HCT116 (cell line): Measurements from ENCODE around the gene ZBTB7B. TPM values are rescaled to one million over a fixed set of nuclear protein-coding genes. Genes with fewer than 3 reads are reported as not detected.

ENCODE experiments used
- ATAC-seq: fragments of 200-7000 bp; cut with Tn5 transposase; 2 replicates; pipeline ENCODE4 v1.9.1; 2020; ENCODE audit warnings: mild to moderate bottlenecking, moderate library complexity
- BruUV-seq: library from RNA; stranded (reverse); fragments of 400-500 nt; replicated peaks from 2 replicates; lab custom pipeline; 2021; lab: Mats Ljungman, UMichigan
- CTCF ChIA-PET: fragments of 300-600 bp; sonication (Branson Sonifier 250); formaldehyde crosslinking; loops from one replicate; lab custom pipeline; 2021; ENCODE audit warnings: antibody characterized with exemption; lab: Charles Lee
- POLR2A ChIA-PET: fragments of 300-600, 350-600 bp; sonication (Branson Sonifier 250); formaldehyde crosslinking; loops from one replicate; lab custom pipeline; 2021; ENCODE audit warnings: antibody characterized with exemption; lab: Charles Lee
- RAD21 ChIA-PET, 2 experiments: fragments of 300-600 bp; sonication (Branson Sonifier 250); formaldehyde crosslinking; loops; one replicate each; lab custom pipeline; 2023; ENCODE audit warnings: low total read pairs in 2 of 2; ENCODE audit not compliant: uncharacterized antibody in 2 of 2, unreplicated experiment in 2 of 2, low non-redundant PET in 1 of 2; lab: Charles Lee
- DNase-seq: peaks from one replicate; pipeline ENCODE4 v3.0.0-alpha.2; 2010; ENCODE audit warnings: low read depth, low spot score
- H2AFZ ChIP-seq: fragments of 200-600 bp; shearing (Covaris generic), sonication (generic); 2 replicates; pipeline ENCODE4 v1.6.1; 2017; ENCODE audit warnings: low read depth, mixed run types, mixed read lengths, antibody characterized with exemption, low read length; ENCODE audit not compliant: poor library complexity, severe bottlenecking
- H3K27ac ChIP-seq: 2 replicates; pipeline ENCODE4 v1.5.1; 2012; ENCODE audit warnings: low read depth, low read length
- H3K27me3 ChIP-seq: fragments of 200-600 bp; sonication (generic); 2 replicates; pipeline ENCODE4 v1.6.1; 2016; ENCODE audit warnings: mixed run types, low read length, mixed read lengths; ENCODE audit not compliant: insufficient read depth
- H3K36me3 ChIP-seq, 2 experiments: fragments of 200-500 bp in 1 of 2; fragments of 200-600 bp in 1 of 2; sonication (Bioruptor generic) in 1 of 2; sonication (generic) in 1 of 2; 2 replicates each; pipeline versions ENCODE4 v1.5.1 to v1.6.1; 2014 to 2016; ENCODE audit warnings: low read length in 2 of 2, inconsistent platforms in 1 of 2, mixed read lengths in 1 of 2, mixed run types in 1 of 2; ENCODE audit not compliant: insufficient read depth in 2 of 2, control insufficient read depth in 1 of 2
- H3K4me1 ChIP-seq, 2 experiments: fragments of 200-600 bp in 1 of 2; sonication (generic) in 1 of 2; 2 replicates each; pipeline versions ENCODE4 v1.5.1 to v1.6.1; 2012 to 2017; ENCODE audit warnings: low read length in 2 of 2, inconsistent platforms in 1 of 2, mild to moderate bottlenecking in 1 of 2, mixed read lengths in 1 of 2, mixed run types in 1 of 2, moderate library complexity in 1 of 2; ENCODE audit not compliant: insufficient read depth in 2 of 2, control insufficient read depth in 1 of 2
- H3K4me2 ChIP-seq: fragments of 200-600 bp; sonication (generic); 2 replicates; pipeline ENCODE4 v1.6.1; 2017; ENCODE audit warnings: mixed run types, low read length, mixed read lengths
- H3K4me3 ChIP-seq, 2 experiments: fragments of 200-600 bp in 1 of 2; sonication (generic) in 1 of 2; replicated peaks in 1 of 2; 2 replicates each; pipeline ENCODE4 v1.5.1; 2011 to 2016; ENCODE audit warnings: low read length in 2 of 2, control low read depth in 1 of 2, low read depth in 1 of 2, mild to moderate bottlenecking in 1 of 2, mixed read lengths in 1 of 2, mixed run types in 1 of 2
- H3K79me2 ChIP-seq: fragments of 200-600 bp; sonication (generic); 2 replicates; pipeline ENCODE4 v1.6.1; 2017; ENCODE audit warnings: mild to moderate bottlenecking, mixed run types, low read length, moderate library complexity, mixed read lengths; ENCODE audit not compliant: insufficient read depth
- H3K9ac ChIP-seq: fragments of 200-600 bp; sonication (generic); 2 replicates; pipeline ENCODE4 v1.6.1; 2016; ENCODE audit warnings: low read length, mixed read lengths
- H3K9me2 ChIP-seq: fragments of 200-600 bp; sonication (generic), shearing (Covaris generic); 2 replicates; pipeline ENCODE4 v1.6.1; 2017; ENCODE audit warnings: mixed run types, mild to moderate bottlenecking, moderate library complexity; ENCODE audit not compliant: insufficient read depth
- H3K9me3 ChIP-seq, 2 experiments: fragments of 200-500 bp in 1 of 2; fragments of 200-600 bp in 1 of 2; sonication (Bioruptor generic) in 1 of 2; sonication (generic) in 1 of 2; 2 replicates each; pipeline ENCODE4 v1.6.1; 2014 to 2017; ENCODE audit warnings: low read length in 2 of 2, mixed read lengths in 2 of 2, inconsistent platforms in 1 of 2, low read depth in 1 of 2, mild to moderate bottlenecking in 1 of 2, mixed run types in 1 of 2, moderate library complexity in 1 of 2; ENCODE audit not compliant: control insufficient read depth in 1 of 2, insufficient read depth in 1 of 2
- H4K20me1 ChIP-seq: fragments of 200-600 bp; sonication (generic), shearing (Covaris generic); 2 replicates; pipeline ENCODE4 v1.6.1; 2017; ENCODE audit warnings: mixed run types, mild to moderate bottlenecking, moderate library complexity; ENCODE audit not compliant: insufficient read depth
- CBX3 ChIP-seq: IDR thresholded peaks from 2 replicates; pipeline ENCODE4 v1.6.1; 2012; ENCODE audit warnings: low read depth
- ELF1 ChIP-seq: IDR thresholded peaks from 2 replicates; pipeline ENCODE4 v1.6.1; 2012; ENCODE audit warnings: low read depth, borderline replicate concordance
- FOSL1 ChIP-seq: IDR thresholded peaks from 2 replicates; pipeline ENCODE4 v1.6.1; 2012; ENCODE audit warnings: low read depth
- JUND ChIP-seq: IDR thresholded peaks from 2 replicates; pipeline ENCODE4 v1.6.1; 2012
- POLR2A ChIP-seq: IDR thresholded peaks from 2 replicates; pipeline ENCODE4 v1.7.0; 2011; ENCODE audit warnings: borderline replicate concordance; ENCODE audit not compliant: insufficient read depth, insufficient read length; ENCODE audit errors: extremely low read depth
- POLR2AphosphoS5 ChIP-seq: IDR thresholded peaks from 2 replicates; pipeline ENCODE4 v1.6.1; 2011; ENCODE audit warnings: mild to moderate bottlenecking, low read depth, low read length, moderate library complexity
- SIN3A ChIP-seq: IDR thresholded peaks from 2 replicates; pipeline ENCODE4 v1.6.1; 2012; ENCODE audit warnings: low read depth
- SP1 ChIP-seq: IDR thresholded peaks from 2 replicates; pipeline ENCODE4 v1.6.1; 2012; ENCODE audit warnings: low read depth
- YY1 ChIP-seq: IDR thresholded peaks from 2 replicates; pipeline ENCODE4 v1.6.1; 2011; ENCODE audit warnings: low read length, low read depth, moderate library complexity, mild to moderate bottlenecking; ENCODE audit not compliant: insufficient replicate concordance; ENCODE audit errors: extremely low read depth
- ZFX ChIP-seq: fragments of 450-650 bp; IDR thresholded peaks from 2 replicates; pipeline ENCODE4 v1.6.1; 2017
- ZNF274 ChIP-seq: fragments of 200-500 bp; sonication (Bioruptor generic); IDR thresholded peaks from 2 replicates; pipeline ENCODE4 v1.6.1; 2014; ENCODE audit warnings: mild to moderate bottlenecking, low read depth, low read length, inconsistent platforms
- intact Hi-C: fragments of 100-400 bp; cut with micrococcal nuclease; formaldehyde crosslinking; loops from 2 replicates; pipeline ENCODE4 v1.10.0; 2022
- total RNA-seq: library from RNA; stranded (reverse); gene quantifications from one replicate; pipeline ENCODE4 v1.2.1, GENCODE V29; 2021; ENCODE audit not compliant: unreplicated experiment
- TF ChIP-seq, protein P1 (sequence below), 3 experiments: fragments of 200-600 bp in 1 of 3; sonication (generic) in 1 of 3; IDR thresholded peaks in 2 of 3; conservative IDR thresholded peaks in 1 of 3; 2 replicates each; pipeline ENCODE4 v1.5.1; 2012 to 2017; ENCODE audit warnings: low read depth in 2 of 3, low read length in 2 of 3, antibody characterized with exemption in 1 of 3, borderline replicate concordance in 1 of 3, control low read depth in 1 of 3, mild to moderate bottlenecking in 1 of 3, mixed read lengths in 1 of 3, mixed run types in 1 of 3, moderate library complexity in 1 of 3; ENCODE audit not compliant: insufficient read depth in 1 of 3
- TF ChIP-seq, protein P2 (sequence below): IDR thresholded peaks from 2 replicates; pipeline ENCODE4 v1.6.1; 2012
- TF ChIP-seq, protein P3 (sequence below): IDR thresholded peaks from 2 replicates; pipeline ENCODE4 v1.6.1; 2011; ENCODE audit warnings: mild to moderate bottlenecking, low read length, moderate library complexity; ENCODE audit not compliant: insufficient replicate concordance; ENCODE audit errors: extremely low read depth
- TF ChIP-seq, protein P4 (sequence below): IDR thresholded peaks from 2 replicates; pipeline ENCODE4 v1.6.1; 2012; ENCODE audit warnings: low read depth

The ZBTB7B gene
- total RNA-seq, 1 experiment from 2014 or later: 57.0 TPM

DNA sequence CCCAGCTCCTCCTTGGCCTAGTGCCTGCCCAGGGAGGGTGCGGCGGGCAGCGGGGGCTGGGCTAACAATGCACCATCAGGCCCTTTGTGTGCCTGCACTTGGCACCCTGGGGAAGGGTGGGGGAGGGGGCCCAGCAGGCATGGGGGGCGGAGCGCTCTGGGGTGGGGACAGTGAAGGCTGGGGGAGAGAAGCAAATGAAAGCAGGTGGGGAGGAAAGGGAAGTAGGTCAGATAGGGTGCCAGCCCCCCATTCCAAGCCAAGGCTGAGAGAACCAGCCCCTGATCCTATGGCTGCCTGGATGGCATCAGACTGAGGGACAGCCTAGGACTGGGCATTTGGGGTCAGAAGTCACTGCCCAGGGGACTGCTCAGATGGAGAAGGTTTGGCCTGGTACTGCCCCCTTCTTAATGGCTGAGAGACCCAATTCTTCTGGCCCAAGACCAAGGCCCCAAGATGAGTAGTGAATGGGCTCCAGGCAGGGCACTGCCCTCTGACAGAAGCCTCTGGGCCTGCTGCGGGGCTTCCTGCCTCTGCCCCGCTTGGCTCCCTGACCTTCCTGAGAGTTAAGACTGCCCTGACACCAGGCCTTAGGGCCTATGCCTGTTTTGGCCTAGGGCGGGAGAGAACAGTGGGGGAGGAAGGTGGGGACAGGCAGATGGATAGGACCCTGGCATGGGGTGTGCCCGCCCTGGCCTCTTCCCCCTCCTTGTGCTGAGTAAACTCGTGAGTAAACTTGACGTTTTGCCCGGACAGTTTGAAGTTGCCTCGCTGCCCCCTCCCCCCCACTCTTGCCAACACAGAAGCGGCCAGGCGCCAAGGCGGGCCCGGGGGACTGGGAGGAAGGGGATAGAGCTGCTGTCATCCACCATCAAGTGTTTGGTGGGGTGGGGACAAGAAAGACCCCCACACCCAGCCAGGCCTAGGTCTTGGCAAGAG lies 2.7 kb downstream of the ZBTB7B start:
- no peaks in the 10 kb centered on the region for H3K27me3 ChIP-seq
- ChIA-PET CTCF (interaction anchor here (2.3 kb wide), 1 partner anchor 46 kb away, joined by 7 read pairs; the partner anchor contains the start of gene ADAM15), POLR2A (interaction anchor here (1.0 to 1.5 kb wide), 2 partner anchors 12 to 33 kb away, joined by 3 to 6 read pairs; no protein-coding TSS in a partner anchor), RAD21 (no interaction called here)
- intact Hi-C loops: no loop called here
- peak overlapping the region in 1 of 2 experiments; percentile 98; a peak in 2 of 4 replicates for H3K4me3 ChIP-seq
- peaks cover 11 to 66% of the 10 kb centered on the region in 2 experiments for H3K4me1 ChIP-seq
- H4K20me1 ChIP-seq: no peaks in the 10 kb centered on the region
- ATAC-seq (no peak), DNase-seq (no peak)
- TF ChIP-seq ELF1 (no peak), SIN3A (no peak), ZNF274 (no peak), POLR2A (no peak), POLR2AphosphoS5 (no peak), SP1 (no peak), JUND (no peak), FOSL1 (no peak), ZFX (no peak), YY1 (no peak), CBX3 (no peak)
- TF ChIP-seq, protein P1, sequence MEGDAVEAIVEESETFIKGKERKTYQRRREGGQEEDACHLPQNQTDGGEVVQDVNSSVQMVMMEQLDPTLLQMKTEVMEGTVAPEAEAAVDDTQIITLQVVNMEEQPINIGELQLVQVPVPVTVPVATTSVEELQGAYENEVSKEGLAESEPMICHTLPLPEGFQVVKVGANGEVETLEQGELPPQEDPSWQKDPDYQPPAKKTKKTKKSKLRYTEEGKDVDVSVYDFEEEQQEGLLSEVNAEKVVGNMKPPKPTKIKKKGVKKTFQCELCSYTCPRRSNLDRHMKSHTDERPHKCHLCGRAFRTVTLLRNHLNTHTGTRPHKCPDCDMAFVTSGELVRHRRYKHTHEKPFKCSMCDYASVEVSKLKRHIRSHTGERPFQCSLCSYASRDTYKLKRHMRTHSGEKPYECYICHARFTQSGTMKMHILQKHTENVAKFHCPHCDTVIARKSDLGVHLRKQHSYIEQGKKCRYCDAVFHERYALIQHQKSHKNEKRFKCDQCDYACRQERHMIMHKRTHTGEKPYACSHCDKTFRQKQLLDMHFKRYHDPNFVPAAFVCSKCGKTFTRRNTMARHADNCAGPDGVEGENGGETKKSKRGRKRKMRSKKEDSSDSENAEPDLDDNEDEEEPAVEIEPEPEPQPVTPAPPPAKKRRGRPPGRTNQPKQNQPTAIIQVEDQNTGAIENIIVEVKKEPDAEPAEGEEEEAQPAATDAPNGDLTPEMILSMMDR (IDR thresholded peaks at IDR 0.05 in 2 of 3, conservative IDR thresholded peaks at IDR 0.05 in 1 of 3; ENCODE audit: borderline replicate concordance in 1 of 3, insufficient read depth in 1 of 3, low read depth in 2 of 3, low read length in 2 of 3): no peak
- TF ChIP-seq, protein P2, sequence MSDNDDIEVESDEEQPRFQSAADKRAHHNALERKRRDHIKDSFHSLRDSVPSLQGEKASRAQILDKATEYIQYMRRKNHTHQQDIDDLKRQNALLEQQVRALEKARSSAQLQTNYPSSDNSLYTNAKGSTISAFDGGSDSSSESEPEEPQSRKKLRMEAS: no peak
- TF ChIP-seq, protein P3, sequence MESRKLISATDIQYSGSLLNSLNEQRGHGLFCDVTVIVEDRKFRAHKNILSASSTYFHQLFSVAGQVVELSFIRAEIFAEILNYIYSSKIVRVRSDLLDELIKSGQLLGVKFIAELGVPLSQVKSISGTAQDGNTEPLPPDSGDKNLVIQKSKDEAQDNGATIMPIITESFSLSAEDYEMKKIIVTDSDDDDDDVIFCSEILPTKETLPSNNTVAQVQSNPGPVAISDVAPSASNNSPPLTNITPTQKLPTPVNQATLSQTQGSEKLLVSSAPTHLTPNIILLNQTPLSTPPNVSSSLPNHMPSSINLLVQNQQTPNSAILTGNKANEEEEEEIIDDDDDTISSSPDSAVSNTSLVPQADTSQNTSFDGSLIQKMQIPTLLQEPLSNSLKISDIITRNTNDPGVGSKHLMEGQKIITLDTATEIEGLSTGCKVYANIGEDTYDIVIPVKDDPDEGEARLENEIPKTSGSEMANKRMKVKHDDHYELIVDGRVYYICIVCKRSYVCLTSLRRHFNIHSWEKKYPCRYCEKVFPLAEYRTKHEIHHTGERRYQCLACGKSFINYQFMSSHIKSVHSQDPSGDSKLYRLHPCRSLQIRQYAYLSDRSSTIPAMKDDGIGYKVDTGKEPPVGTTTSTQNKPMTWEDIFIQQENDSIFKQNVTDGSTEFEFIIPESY: no peak
- TF ChIP-seq, protein P4, sequence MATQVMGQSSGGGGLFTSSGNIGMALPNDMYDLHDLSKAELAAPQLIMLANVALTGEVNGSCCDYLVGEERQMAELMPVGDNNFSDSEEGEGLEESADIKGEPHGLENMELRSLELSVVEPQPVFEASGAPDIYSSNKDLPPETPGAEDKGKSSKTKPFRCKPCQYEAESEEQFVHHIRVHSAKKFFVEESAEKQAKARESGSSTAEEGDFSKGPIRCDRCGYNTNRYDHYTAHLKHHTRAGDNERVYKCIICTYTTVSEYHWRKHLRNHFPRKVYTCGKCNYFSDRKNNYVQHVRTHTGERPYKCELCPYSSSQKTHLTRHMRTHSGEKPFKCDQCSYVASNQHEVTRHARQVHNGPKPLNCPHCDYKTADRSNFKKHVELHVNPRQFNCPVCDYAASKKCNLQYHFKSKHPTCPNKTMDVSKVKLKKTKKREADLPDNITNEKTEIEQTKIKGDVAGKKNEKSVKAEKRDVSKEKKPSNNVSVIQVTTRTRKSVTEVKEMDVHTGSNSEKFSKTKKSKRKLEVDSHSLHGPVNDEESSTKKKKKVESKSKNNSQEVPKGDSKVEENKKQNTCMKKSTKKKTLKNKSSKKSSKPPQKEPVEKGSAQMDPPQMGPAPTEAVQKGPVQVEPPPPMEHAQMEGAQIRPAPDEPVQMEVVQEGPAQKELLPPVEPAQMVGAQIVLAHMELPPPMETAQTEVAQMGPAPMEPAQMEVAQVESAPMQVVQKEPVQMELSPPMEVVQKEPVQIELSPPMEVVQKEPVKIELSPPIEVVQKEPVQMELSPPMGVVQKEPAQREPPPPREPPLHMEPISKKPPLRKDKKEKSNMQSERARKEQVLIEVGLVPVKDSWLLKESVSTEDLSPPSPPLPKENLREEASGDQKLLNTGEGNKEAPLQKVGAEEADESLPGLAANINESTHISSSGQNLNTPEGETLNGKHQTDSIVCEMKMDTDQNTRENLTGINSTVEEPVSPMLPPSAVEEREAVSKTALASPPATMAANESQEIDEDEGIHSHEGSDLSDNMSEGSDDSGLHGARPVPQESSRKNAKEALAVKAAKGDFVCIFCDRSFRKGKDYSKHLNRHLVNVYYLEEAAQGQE: no peak
- no peak overlapping the region for H2AFZ ChIP-seq
- H3K27ac ChIP-seq: peak overlapping the region; percentile 97; the same call in 1 of the 2 replicates
- peaks cover 73% of the 10 kb centered on the region for H3K79me2 ChIP-seq
- peaks cover 0 to 2% of the 10 kb centered on the region in 2 experiments; a peak in 2 of 4 replicates for H3K36me3 ChIP-seq
- H3K4me2 ChIP-seq: peak overlapping the region; percentile 80
- H3K9me3 ChIP-seq: no peaks in the 10 kb centered on the region
- no peaks in the 10 kb centered on the region for H3K9me2 ChIP-seq
- BruUV-seq: no TSS peak
- peak overlapping the region; percentile 93 for H3K9ac ChIP-seq
